H1 (cell line): ENCODE data around the gene MRPL28. TPM values are rescaled to one million over a fixed set of nuclear protein-coding genes. Genes with fewer than 3 reads are reported as not detected.

Experiments
- CTCF ChIA-PET: fragments of 300-600 bp; sonication (Branson Sonifier 250); formaldehyde crosslinking; loops from one replicate; lab custom pipeline; 2021; ENCODE audit not compliant: partially characterized antibody; lab: Charles Lee
- POLR2A ChIA-PET: fragments of 300-600 bp; sonication (Branson Sonifier 250); formaldehyde crosslinking; loops from one replicate; lab custom pipeline; 2021; ENCODE audit warnings: inconsistent platforms; ENCODE audit not compliant: partially characterized antibody; lab: Charles Lee
- DNase-seq, 2 experiments: peaks; one replicate each; pipeline versions ENCODE4 v3.0.0 to v3.0.0-alpha.2; 2010 to 2022; ENCODE audit warnings: low spot score in 2 of 2, low read depth in 1 of 2, mixed read lengths in 1 of 2
- FAIRE-seq: peaks from 2 replicates; lab custom pipeline; 2011; peaks lifted over from hg19 to GRCh38; lab: Jason Lieb, UNC
- H2AFZ ChIP-seq: 2 replicates; pipeline ENCODE4 v1.8.1; 2012; ENCODE audit warnings: low read length, inconsistent platforms
- H2AK5ac ChIP-seq: 2 replicates; pipeline ENCODE4 v1.6.1; 2013; ENCODE audit warnings: low read depth, low read length
- H2BK120ac ChIP-seq: replicated peaks from 2 replicates; pipeline ENCODE3; 2013; ENCODE audit warnings: low read depth, low read length, inconsistent platforms
- H2BK12ac ChIP-seq: 2 replicates; pipeline ENCODE4 v1.6.1; 2013; ENCODE audit warnings: low read depth, low read length
- H2BK15ac ChIP-seq: 2 replicates; pipeline ENCODE4 v1.6.1; 2013; ENCODE audit warnings: low read length
- H2BK20ac ChIP-seq: 2 replicates; pipeline ENCODE4 v1.6.1; 2013; ENCODE audit warnings: low read length
- H2BK5ac ChIP-seq: 2 replicates; pipeline ENCODE4 v1.6.1; 2013; ENCODE audit warnings: low read depth, low read length
- H3K14ac ChIP-seq: 2 replicates; pipeline ENCODE4 v1.6.1; 2013; ENCODE audit warnings: inconsistent platforms; ENCODE audit not compliant: insufficient read length
- H3K18ac ChIP-seq: 2 replicates; pipeline ENCODE4 v1.6.1; 2013; ENCODE audit warnings: low read length; ENCODE audit errors: extremely low read depth
- H3K23ac ChIP-seq: 2 replicates; pipeline ENCODE4 v1.6.1; 2013; ENCODE audit warnings: inconsistent platforms; ENCODE audit not compliant: insufficient read length
- H3K23me2 ChIP-seq: 2 replicates; pipeline ENCODE4 v1.6.1; 2013; ENCODE audit warnings: low read depth, low read length
- H3K27ac ChIP-seq: 2 replicates; pipeline ENCODE4 v1.6.1; 2011; ENCODE audit warnings: low read depth, low read length, inconsistent platforms
- H3K27me3 ChIP-seq, 4 experiments: replicated peaks in 1 of 4; 1 replicate in 1 of 4; 2 replicates in 3 of 4; pipeline versions ENCODE4 v1.6.1 to v1.8.1; 2011 to 2013; ENCODE audit warnings: low read length in 3 of 4, mild to moderate bottlenecking in 3 of 4, inconsistent platforms in 2 of 4, mixed read lengths in 2 of 4, moderate library complexity in 1 of 4; ENCODE audit not compliant: control insufficient read depth in 3 of 4, insufficient read depth in 3 of 4; ENCODE audit errors: extremely low read depth in 1 of 4
- H3K36me3 ChIP-seq, 4 experiments: 2 replicates each; pipeline versions ENCODE4 v1.6.1 to v1.8.1; 2011 to 2013; ENCODE audit warnings: mild to moderate bottlenecking in 4 of 4, low read length in 3 of 4, moderate library complexity in 2 of 4, control low read depth in 1 of 4, inconsistent platforms in 1 of 4; ENCODE audit not compliant: insufficient read depth in 4 of 4, control insufficient read depth in 2 of 4
- H3K4ac ChIP-seq: replicated peaks from 2 replicates; pipeline ENCODE3; 2013; ENCODE audit warnings: low read length, low read depth, mixed read lengths, inconsistent platforms; ENCODE audit not compliant: insufficient read length
- H3K4me1 ChIP-seq, 4 experiments: replicated peaks in 1 of 4; 1 replicate in 1 of 4; 2 replicates in 3 of 4; pipeline versions ENCODE4 v1.6.1 to v1.8.1; 2011 to 2013; ENCODE audit warnings: low read length in 3 of 4, inconsistent platforms in 2 of 4, mixed read lengths in 1 of 4; ENCODE audit not compliant: insufficient read depth in 4 of 4, control insufficient read depth in 3 of 4
- H3K4me2 ChIP-seq, 2 experiments: 2 replicates each; pipeline versions ENCODE4 v1.6.1 to v1.8.1; 2011 to 2013; ENCODE audit warnings: low read depth in 2 of 2, low read length in 2 of 2, control low read depth in 1 of 2, inconsistent platforms in 1 of 2, mild to moderate bottlenecking in 1 of 2; ENCODE audit not compliant: insufficient read depth in 1 of 2
- H3K4me3 ChIP-seq, 4 experiments: fragments of 200-600, 300-600 bp in 1 of 4; sonication (generic), shearing (Covaris generic), sonication (Bioruptor Twin) in 1 of 4; 2 replicates each; pipeline versions ENCODE4 v1.5.1 to v1.8.1; 2011 to 2016; ENCODE audit warnings: low read length in 4 of 4, low read depth in 3 of 4, control low read depth in 2 of 4, inconsistent platforms in 2 of 4, mild to moderate bottlenecking in 2 of 4, mixed read lengths in 1 of 4, moderate library complexity in 1 of 4; ENCODE audit not compliant: insufficient read depth in 2 of 4; ENCODE audit errors: extremely low read depth in 1 of 4
- H3K56ac ChIP-seq: replicated peaks from 2 replicates; pipeline ENCODE3; 2013; ENCODE audit warnings: low read depth, mild to moderate bottlenecking, mixed read lengths, low read length, inconsistent platforms; ENCODE audit not compliant: insufficient read length
- H3K79me1 ChIP-seq: 2 replicates; pipeline ENCODE4 v1.6.1; 2013; ENCODE audit warnings: low read depth, low read length, control low read depth
- H3K79me2 ChIP-seq, 2 experiments: 2 replicates each; pipeline versions ENCODE4 v1.6.1 to v1.8.1; 2012 to 2013; ENCODE audit warnings: low read length in 2 of 2, mild to moderate bottlenecking in 2 of 2, inconsistent platforms in 1 of 2; ENCODE audit not compliant: insufficient read depth in 2 of 2, control insufficient read depth in 1 of 2
- H3K9ac ChIP-seq, 4 experiments: replicated peaks in 1 of 4; 1 replicate in 1 of 4; 2 replicates in 3 of 4; pipeline versions ENCODE4 v1.6.1 to v1.8.1; 2011 to 2013; ENCODE audit warnings: low read depth in 3 of 4, low read length in 3 of 4, control low read depth in 2 of 4, mild to moderate bottlenecking in 2 of 4, moderate library complexity in 2 of 4, inconsistent platforms in 1 of 4; ENCODE audit errors: extremely low read depth in 1 of 4
- H3K9me3 ChIP-seq, 2 experiments: 2 replicates each; pipeline versions ENCODE4 v1.6.1 to v1.8.1; 2012 to 2013; ENCODE audit warnings: mild to moderate bottlenecking in 2 of 2, moderate library complexity in 2 of 2, control low read depth in 1 of 2, inconsistent platforms in 1 of 2, low read depth in 1 of 2, low read length in 1 of 2, mixed read lengths in 1 of 2; ENCODE audit not compliant: insufficient read depth in 2 of 2
- H4K20me1 ChIP-seq, 2 experiments: replicated peaks in 1 of 2; 2 replicates each; pipeline versions ENCODE3 to v1.8.1; 2011 to 2013; ENCODE audit warnings: inconsistent platforms in 2 of 2, low read length in 2 of 2, mild to moderate bottlenecking in 1 of 2; ENCODE audit not compliant: insufficient read depth in 2 of 2, control insufficient read depth in 1 of 2
- H4K5ac ChIP-seq: 2 replicates; pipeline ENCODE4 v1.6.1; 2013; ENCODE audit warnings: low read length, low read depth, mixed read lengths, inconsistent platforms; ENCODE audit not compliant: insufficient read length
- H4K8ac ChIP-seq: 2 replicates; pipeline ENCODE4 v1.8.0; 2013; ENCODE audit warnings: mild to moderate bottlenecking, moderate library complexity, low read length, inconsistent platforms; ENCODE audit not compliant: insufficient read depth; ENCODE audit errors: extremely low read depth
- H4K91ac ChIP-seq: replicated peaks from 2 replicates; pipeline ENCODE3; 2013; ENCODE audit warnings: low read length, mixed read lengths, inconsistent platforms; ENCODE audit not compliant: insufficient read length
- CREB1 ChIP-seq: IDR thresholded peaks from 2 replicates; pipeline ENCODE4 v1.6.1; 2012; ENCODE audit warnings: inconsistent platforms
- POLR2AphosphoS5 ChIP-seq: IDR thresholded peaks from 2 replicates; pipeline ENCODE4 v1.6.1; 2011; ENCODE audit warnings: low read depth, low read length
- RBBP5 ChIP-seq: IDR thresholded peaks from 2 replicates; pipeline ENCODE4 v1.7.1; 2012; ENCODE audit warnings: low read depth, mild to moderate bottlenecking, inconsistent platforms, low read length, moderate library complexity, borderline replicate concordance
- TCF12 ChIP-seq: IDR thresholded peaks from 2 replicates; pipeline ENCODE4 v1.6.1; 2011; ENCODE audit warnings: low read depth, mild to moderate bottlenecking, low read length
- WGBS, 2 experiments: shearing (Covaris generic) in 1 of 2; methylation state at CpG; one replicate each; pipeline versions ENCODE4 v1.1.6 to v1.1.7; 2013 to 2015; ENCODE audit warnings: low lambda C conversion rate in 2 of 2, mixed read lengths in 2 of 2, inconsistent platforms in 1 of 2, low coverage in 1 of 2, missing lambda C conversion rate in 1 of 2; ENCODE audit not compliant: insufficient replicate concordance in 2 of 2, insufficient coverage in 1 of 2, insufficient read length in 1 of 2; ENCODE audit errors: extremely low coverage in 1 of 2, missing lambda C conversion rate in 1 of 2; 5-methylcytosine and 5-hydroxymethylcytosine counted together
- polyA plus RNA-seq, 7 experiments: library from polyadenylated mRNA; depleted of rRNA in 3 of 7; stranded (reverse) in 5 of 7; unstranded in 2 of 7; fragments of >200 nt in 5 of 7; fragments of 200-250 nt in 2 of 7; gene quantifications; 1 replicate in 5 of 7; 2 replicates in 1 of 7; 4 replicates in 1 of 7; pipeline versions ENCODE4 v1.2.1 to v1.2.3, GENCODE V29; 2011 to 2013; ENCODE audit warnings: missing spikeins in 2 of 7, mixed read lengths in 2 of 7
- total RNA-seq: library from RNA; stranded (reverse); fragmentation: NEBNext Ultra II Directional; extraction: Animal tissue kit (Norgen Biotek cat#: 25700); gene quantifications from 2 replicates; pipeline ENCODE4 v1.2.1, GENCODE V29; 2021
- TF ChIP-seq, protein P1 (sequence below): IDR thresholded peaks from 2 replicates; pipeline ENCODE4 v1.6.1; 2012; ENCODE audit warnings: inconsistent platforms

Gene MRPL28
- total and polyA plus RNA-seq, 2 of the 8 experiments (the other 6 are each of a cell fraction or from before 2014, with no cell fraction given) = 88.9 to 188 TPM

DNA sequence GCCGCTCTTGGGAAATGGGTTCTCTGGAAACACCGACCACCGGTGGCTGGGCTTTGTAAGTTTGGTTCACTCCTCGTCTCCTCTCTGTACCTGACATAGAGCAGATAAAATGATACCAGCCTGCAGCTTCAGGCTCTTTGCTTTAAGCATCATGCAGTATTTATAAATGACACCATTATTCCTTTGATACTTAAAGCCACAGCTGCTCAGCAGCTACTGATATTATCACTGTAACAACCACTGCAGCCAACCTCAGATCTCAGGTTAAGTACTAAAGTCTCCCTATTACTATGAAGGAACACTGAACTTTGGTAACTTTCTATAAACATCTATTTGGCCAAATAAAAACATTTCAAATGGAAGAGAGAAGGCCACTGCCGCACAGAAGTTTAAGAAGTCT, 52.8 kb downstream of the MRPL28 start:
- Histone ChIP-seq H2AFZ (no peak overlapping the region), H3K23ac (no peak overlapping the region), H2BK5ac (no peak overlapping the region), H2BK12ac (no peak overlapping the region), H2BK15ac (no peak overlapping the region), H4K8ac (peak overlapping the region; percentile 69; the same call in 1 of the 2 replicates), H3K4ac (no peak overlapping the region), H3K36me3 (peaks cover 0 to 10% (median 7%) of the 10 kb centered on the region in 4 experiments; a peak in 6 of 8 replicates), H3K27ac (no peak overlapping the region), H3K79me2 (peaks cover 0 to 62% of the 10 kb centered on the region in 2 experiments; a peak in 2 of 4 replicates), H4K91ac (no peak overlapping the region), H2BK120ac (no peak overlapping the region), H3K23me2 (no peaks in the 10 kb centered on the region), H3K79me1 (peaks cover 33% of the 10 kb centered on the region), H4K5ac (no peak overlapping the region), H3K4me1 (peaks cover 0 to 11% (median 8%) of the 10 kb centered on the region in 4 experiments; a peak in 6 of 7 replicates), H3K4me3 (no peak overlapping the region), H3K18ac (no peak overlapping the region), H3K9me3 (no peaks in the 10 kb centered on the region), H3K14ac (no peak overlapping the region), H2BK20ac (no peak overlapping the region), H2AK5ac (no peak overlapping the region), H3K27me3 (no peaks in the 10 kb centered on the region), H4K20me1 (peaks cover 24 to 41% of the 10 kb centered on the region in 2 experiments), H3K9ac (no peak overlapping the region), H3K56ac (no peak overlapping the region), H3K4me2 (no peak overlapping the region)
- DNase-seq = no peak
- ChIA-PET POLR2A (interaction anchor here (0.7 kb wide), 1 partner anchor 32 kb away, joined by 3 read pairs; no protein-coding TSS in a partner anchor), CTCF (interaction anchor here (1.4 to 5.2 kb wide), 3 partner anchors 9 to 52 kb away, joined by 3 to 46 read pairs (median 9); no protein-coding TSS in a partner anchor)
- 100% methylated on average over 5 of the region's 5 CpGs; no CpG with 5 or more reads in 1 of the 2 experiments for WGBS, 2 experiments
- no peak for FAIRE-seq
- TF ChIP-seq TCF12 (no peak), POLR2AphosphoS5 (no peak), RBBP5 (no peak), CREB1 (no peak)
- TF ChIP-seq, protein P1, sequence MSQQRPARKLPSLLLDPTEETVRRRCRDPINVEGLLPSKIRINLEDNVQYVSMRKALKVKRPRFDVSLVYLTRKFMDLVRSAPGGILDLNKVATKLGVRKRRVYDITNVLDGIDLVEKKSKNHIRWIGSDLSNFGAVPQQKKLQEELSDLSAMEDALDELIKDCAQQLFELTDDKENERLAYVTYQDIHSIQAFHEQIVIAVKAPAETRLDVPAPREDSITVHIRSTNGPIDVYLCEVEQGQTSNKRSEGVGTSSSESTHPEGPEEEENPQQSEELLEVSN = no peak
